ENCODE results near the gene DLGAP1.
"Not testable (repeated sequence)": the region's sequence is repeated elsewhere in the genome, so short reads cannot be mapped to it uniquely, and the experiment has no call there.

Gene DLGAP1

GRCh38 chr18:4384932-4385331 is 70.2 kb downstream of the DLGAP1 start:
- no peak for FAIRE-seq

- FAIRE-seq = no peak
Measured at GRCh38 chr18:4374564-4374963, 80.5 kb downstream of the DLGAP1 start.

- no peak for FAIRE-seq
Measured at GRCh38 chr18:4369705-4370104, 85.4 kb downstream of the DLGAP1 start.

- FAIRE-seq = no peak
Measured at GRCh38 chr18:4360221-4360715, 94.8 kb downstream of the DLGAP1 start.

GRCh38 chr18:4358618-4359017 is 96.5 kb downstream of the DLGAP1 start:
- FAIRE-seq = no peak

- no peak for FAIRE-seq
Measured at GRCh38 chr18:4357579-4357978, 97.5 kb downstream of the DLGAP1 start.

GRCh38 chr18:4356929-4357328 is 98.2 kb downstream of the DLGAP1 start:
- no peak for FAIRE-seq

- FAIRE-seq = no peak
Measured at GRCh38 chr18:4353853-4354418, 101.2 kb downstream of the DLGAP1 start.

- FAIRE-seq = no peak
Measured at GRCh38 chr18:4352746-4353551, 102.2 kb downstream of the DLGAP1 start.

- no peak for FAIRE-seq
Measured at GRCh38 chr18:4351005-4351404, 104.1 kb downstream of the DLGAP1 start.

GRCh38 chr18:4335386-4335785 is 119.7 kb downstream of the DLGAP1 start:
- FAIRE-seq = no peak

GRCh38 chr18:4333043-4333442 is 122.1 kb downstream of the DLGAP1 start:
- FAIRE-seq = no peak

GRCh38 chr18:4319738-4320677 is 135.1 kb downstream of the DLGAP1 start:
- no peak for FAIRE-seq

- FAIRE-seq = no peak
Measured at GRCh38 chr18:4318311-4318710, 136.8 kb downstream of the DLGAP1 start.

GRCh38 chr18:4311945-4312344 is 143.2 kb downstream of the DLGAP1 start:
- FAIRE-seq = not testable (repeated sequence)

GRCh38 chr18:4311136-4311535 is 144.0 kb downstream of the DLGAP1 start:
- FAIRE-seq = no peak

- no peak for FAIRE-seq
Measured at GRCh38 chr18:4309227-4309626, 145.9 kb downstream of the DLGAP1 start.

- no peak for FAIRE-seq
Measured at GRCh38 chr18:4308576-4308975, 146.5 kb downstream of the DLGAP1 start.

- no peak for FAIRE-seq
Measured at GRCh38 chr18:4299395-4299794, 155.7 kb downstream of the DLGAP1 start.

GRCh38 chr18:4293337-4293736 is 161.8 kb downstream of the DLGAP1 start:
- no peak for FAIRE-seq

GRCh38 chr18:4292696-4293095 is 162.4 kb downstream of the DLGAP1 start:
- no peak for FAIRE-seq

GRCh38 chr18:4287340-4287739 is 167.8 kb downstream of the DLGAP1 start:
- not testable (repeated sequence) for FAIRE-seq

- FAIRE-seq = no peak
Measured at GRCh38 chr18:4286256-4286655, 168.9 kb downstream of the DLGAP1 start.
